Adrenal gland (tissue), 12 donors: ENCODE data around the gene POLDIP3. TPM values are rescaled to one million over a fixed set of nuclear protein-coding genes. Genes with fewer than 3 reads are reported as not detected.

Experiments used
- DNase-seq, 7 donors: peaks; one replicate each; pipeline ENCODE4 v3.0.0-alpha.2; 2019 to 2020
- H3K27ac ChIP-seq, 5 donors: fragments of 200-600 bp; sonication (generic) in 4 of 5; 1 replicate in 3 of 5; 2 replicates in 2 of 5; pipeline versions ENCODE4 v1.5.1 to v1.8.0; 2016 to 2020; ENCODE audit warnings: mild to moderate bottlenecking in 1 of 5
- H3K27me3 ChIP-seq: fragments of 200-600 bp; 2 replicates; pipeline ENCODE4 v1.8.0; 2021
- H3K36me3 ChIP-seq, 2 donors: fragments of 200-600 bp; replicated peaks in 1 of 2; 1 replicate in 1 of 2; 2 replicates in 1 of 2; pipeline versions ENCODE4 v1.5.1 to v1.8.0; 2018 to 2022
- H3K4me1 ChIP-seq, 2 donors: fragments of 200-600 bp; replicated peaks in 1 of 2; 1 replicate in 1 of 2; 2 replicates in 1 of 2; pipeline versions ENCODE4 v1.5.1 to v1.8.0; 2018 to 2021
- H3K4me3 ChIP-seq, 4 donors: fragments of 200-600 bp; sonication (generic) in 3 of 4; one replicate each; pipeline ENCODE4 v1.5.1; 2016 to 2018
- H3K9me3 ChIP-seq, 3 donors: fragments of 200-600 bp; sonication (generic) in 1 of 3; replicated peaks in 1 of 3; 1 replicate in 2 of 3; 2 replicates in 1 of 3; pipeline versions ENCODE4 v1.5.1 to v1.8.0; 2016 to 2021
- CTCF ChIP-seq, 6 experiments: fragments of 450-650 bp in 4 of 6; fragments of 200-600 bp in 2 of 6; sonication (generic) in 1 of 6; IDR thresholded peaks; 1 replicate in 5 of 6; 2 replicates in 1 of 6; pipeline versions ENCODE4 v1.5.1 to v1.8.0; 2016 to 2021; ENCODE audit warnings: antibody characterized with exemption in 6 of 6, mild to moderate bottlenecking in 2 of 6, moderate library complexity in 1 of 6
- POLR2A ChIP-seq, 2 donors: fragments of 450-650 bp; IDR thresholded peaks; one replicate each; pipeline ENCODE4 v1.6.1; 2017; ENCODE audit warnings: antibody characterized with exemption in 2 of 2, mild to moderate bottlenecking in 2 of 2, moderate library complexity in 1 of 2
- WGBS, 4 donors: extraction: QIAGEN DNeasy Blood & Tissue Kit in 2 of 4; methylation state at CpG; one replicate each; pipeline versions ENCODE4 v1.1.5 to v1.1.7; 2013 to 2017; 5-methylcytosine and 5-hydroxymethylcytosine counted together
- intact Hi-C, 2 donors: fragments of 100-400 bp; cut with DNase I; formaldehyde crosslinking; loops; one replicate each; pipeline versions ENCODE4 v1.14.1 to v1.15.0; 2022 to 2023
- polyA plus RNA-seq, 3 donors: library from polyadenylated mRNA; stranded (reverse); fragments of 200-250 nt in 2 of 3; fragments of 350-450 nt in 1 of 3; fragmentation: Illumina TruSeq in 1 of 3; extraction: RNeasy Lipid Tissue Mini Kit (QIAGEN cat#74804) in 1 of 3; gene quantifications; one replicate each; pipeline ENCODE4 v1.2.3, GENCODE V29; 2013 to 2014
- total RNA-seq, 9 donors: library from RNA; depleted of rRNA in 4 of 9; stranded (reverse); fragments of >200 nt in 4 of 9; fragments of 120-200 nt in 1 of 9; fragmentation: NEBNext Ultra II Directional in 1 of 9; extraction: Animal tissue kit (Norgen Biotek cat#: 25700) in 1 of 9; gene quantifications; one replicate each; pipeline versions ENCODE4 v1.1.0 to v1.2.4, GENCODE V29; 2013 to 2023
- donor health status: healthy with polysubstance abuse.
- donor health status: Bipolar disorder and iron deficiency.
- donor health status: DM: yes; HTN: yes; CAD: no.
- donor health status: DM: no; HTN: no; CAD: no.
- donor health status: DM: no; HTN: no; CAD: no.
- donor health status: DM: yes; HTN: yes; CAD: no.

POLDIP3 gene
- total and polyA plus RNA-seq, 12 donors, result 18.7 to 80.2 (median 45.4) TPM

GRCh38 chr22:42622061-42622710 is 7.5 kb upstream of the POLDIP3 start:
- H3K27me3 ChIP-seq, result no peaks in the 10 kb centered on the region
- peaks cover 0 to 60% of the 10 kb centered on the region in 2 donors for H3K36me3 ChIP-seq
- H3K4me1 ChIP-seq, result peaks cover 6 to 14% of the 10 kb centered on the region in 2 donors
- peak in 1 of 7 donors; percentile 20 for DNase-seq
- no peaks in the 10 kb centered on the region for H3K9me3 ChIP-seq
- 86 to 91% (median 89%) methylated on average over 12 to 20 of the region's 20 CpGs for WGBS, 4 donors
- TF ChIP-seq CTCF (IDR thresholded peaks at IDR 0.05) (no peak), POLR2A (IDR thresholded peaks at IDR 0.05) (no peak)
- H3K27ac ChIP-seq, result peak overlapping the region in 2 of 5 donors; percentile 66 to 82
- no peak overlapping the region for H3K4me3 ChIP-seq
- intact Hi-C loops, result no loop called here

DNA sequence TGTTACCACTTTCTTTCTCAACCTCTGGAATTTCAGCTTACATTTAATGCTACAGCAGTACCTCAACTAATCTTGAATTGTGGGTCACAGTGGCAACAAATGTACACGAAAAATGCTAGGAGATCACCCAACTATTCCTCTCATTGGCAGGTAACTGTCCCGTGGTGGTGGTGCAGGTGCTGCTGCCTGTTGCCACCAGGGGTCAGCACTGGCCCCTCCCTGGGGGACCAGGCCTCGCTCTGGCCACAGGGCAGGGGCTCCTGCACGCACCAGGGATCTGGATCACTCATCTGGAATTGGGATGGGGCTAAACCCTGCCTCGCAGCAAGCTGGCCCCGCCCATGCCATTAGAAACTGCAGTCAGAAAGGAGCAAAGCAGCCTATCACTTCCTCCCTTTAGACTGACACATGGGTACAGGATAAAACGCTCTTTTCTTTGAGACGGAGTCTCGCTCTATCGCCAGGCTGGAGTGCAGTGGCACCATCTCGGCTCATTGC is 6.9 kb upstream of the POLDIP3 start:
- Histone ChIP-seq H3K4me1 (peaks cover 6 to 10% of the 10 kb centered on the region in 2 donors), H3K27me3 (no peaks in the 10 kb centered on the region), H3K27ac (peak overlapping the region in 4 of 5 donors; percentile 27 to 82 (median 54)), H3K36me3 (peaks cover 0 to 54% of the 10 kb centered on the region in 2 donors), H3K9me3 (no peaks in the 10 kb centered on the region), H3K4me3 (no peak overlapping the region)
- peak; percentile 72 to 87 (median 82) for DNase-seq
- 23 to 66% (median 51%) methylated on average over 2 to 11 of the region's 11 CpGs for WGBS, 4 donors
- intact Hi-C loops, result no loop called here
- TF ChIP-seq CTCF (IDR thresholded peaks at IDR 0.05) (peak; percentile 69 to 90 (median 86)), POLR2A (IDR thresholded peaks at IDR 0.05) (no peak)

DNA sequence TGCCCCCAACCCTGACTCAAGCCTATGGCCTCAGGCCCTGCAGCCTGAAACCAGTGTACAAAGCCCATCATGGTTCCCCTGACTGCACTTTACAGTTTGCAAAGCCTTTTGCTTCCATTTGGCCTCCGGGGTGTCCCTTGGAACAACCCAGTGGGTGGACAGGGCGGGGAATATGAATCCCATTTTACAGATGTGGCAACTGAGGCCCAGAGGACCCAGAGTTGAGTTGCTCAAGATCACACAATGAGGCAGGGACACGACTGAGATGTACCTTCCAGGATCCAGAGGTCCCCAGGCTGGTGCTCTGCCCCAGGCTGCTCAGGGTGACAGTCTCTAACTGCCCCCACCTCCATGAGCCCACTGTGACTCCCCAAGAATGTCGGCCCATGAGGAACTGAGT is 5.4 kb upstream of the POLDIP3 start:
- Histone ChIP-seq H3K4me3 (no peak overlapping the region), H3K27ac (peak overlapping the region in 4 of 5 donors; percentile 43 to 82 (median 62)), H3K4me1 (peaks cover 11 to 16% of the 10 kb centered on the region in 2 donors), H3K27me3 (no peaks in the 10 kb centered on the region), H3K9me3 (no peaks in the 10 kb centered on the region), H3K36me3 (peaks cover 0 to 39% of the 10 kb centered on the region in 2 donors)
- no peak for DNase-seq
- intact Hi-C loops, result no loop called here
- 92 to 100% (median 92%) methylated on average over 2 to 4 of the region's 4 CpGs for WGBS, 4 donors
- TF ChIP-seq CTCF (IDR thresholded peaks at IDR 0.05) (no peak), POLR2A (IDR thresholded peaks at IDR 0.05) (no peak)

DNA sequence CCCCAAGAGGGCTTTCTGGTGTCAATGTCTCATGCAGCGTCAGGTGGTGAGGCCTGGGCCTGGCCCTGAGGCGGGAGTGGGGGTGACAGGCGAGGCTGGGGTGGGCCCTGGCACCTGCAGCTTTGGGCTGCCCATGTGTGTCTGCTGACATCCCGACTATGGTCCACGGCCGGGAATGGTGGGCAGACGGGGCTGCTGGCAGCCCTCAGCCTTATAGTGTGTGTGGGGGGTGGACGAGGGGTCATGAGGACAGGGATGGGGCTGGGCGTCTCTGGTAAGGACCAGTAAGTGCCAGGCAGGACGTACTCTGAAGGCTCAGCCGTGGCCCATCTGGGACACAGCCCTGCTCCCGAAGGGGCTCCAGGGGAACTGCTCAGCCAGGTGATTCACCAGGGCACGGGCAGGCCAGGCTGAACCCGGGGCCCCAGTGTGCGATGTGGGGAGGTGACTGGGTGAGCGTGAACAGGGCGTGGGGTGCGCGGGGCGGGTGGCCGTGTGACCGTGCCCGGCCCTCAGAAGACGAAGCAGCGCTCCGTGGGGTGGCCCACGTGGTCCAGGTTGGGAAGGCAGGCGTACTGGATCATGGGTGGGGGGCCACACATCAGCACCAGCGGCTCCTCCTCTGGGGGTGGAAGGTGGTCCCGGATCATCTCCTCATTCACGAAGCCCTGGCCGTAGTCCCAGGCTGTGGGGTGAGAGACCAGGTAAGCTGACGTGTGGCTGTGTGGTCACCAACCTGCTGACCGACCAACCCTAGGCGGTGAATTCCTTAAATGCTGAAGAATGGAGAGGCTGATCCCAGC is 4.8 kb upstream of the POLDIP3 start:
- 89 to 94% (median 91%) methylated on average over 18 to 35 of the region's 35 CpGs for WGBS, 4 donors
- Histone ChIP-seq H3K9me3 (no peaks in the 10 kb centered on the region), H3K27me3 (no peaks in the 10 kb centered on the region), H3K27ac (peak overlapping the region in 2 of 5 donors; percentile 66 to 82), H3K36me3 (peaks cover 0 to 33% of the 10 kb centered on the region in 2 donors), H3K4me3 (no peak overlapping the region), H3K4me1 (peaks cover 11 to 16% of the 10 kb centered on the region in 2 donors)
- intact Hi-C loops, result no loop called here
- DNase-seq, result no peak
- TF ChIP-seq POLR2A (IDR thresholded peaks at IDR 0.05) (no peak), CTCF (IDR thresholded peaks at IDR 0.05) (no peak)
